GM23248 (cell line): Measurements from ENCODE around the gene ADCY5. TPM values are rescaled to one million over a fixed set of nuclear protein-coding genes. Genes with fewer than 3 reads are reported as not detected.

Source experiments
- DNase-seq: peaks from one replicate; pipeline ENCODE4 v3.0.0-alpha.2; 2015
- H2AFZ ChIP-seq: fragments of 200-600 bp; sonication (generic); 2 replicates; pipeline ENCODE4 v1.6.1; 2016; ENCODE audit warnings: antibody characterized with exemption
- H3F3A ChIP-seq: fragments of 200-600 bp; sonication (generic); 2 replicates; pipeline ENCODE4 v1.6.1; 2016; ENCODE audit warnings: mild to moderate bottlenecking, antibody characterized with exemption, mixed run types; ENCODE audit not compliant: insufficient read depth
- H3K27ac ChIP-seq: fragments of 200-600 bp; sonication (generic); 2 replicates; pipeline ENCODE4 v1.5.1; 2016; ENCODE audit warnings: mild to moderate bottlenecking
- H3K27me3 ChIP-seq: fragments of 200-600 bp; sonication (generic); replicated peaks from 2 replicates; pipeline ENCODE4 v1.6.1; 2016; ENCODE audit warnings: mild to moderate bottlenecking; ENCODE audit not compliant: insufficient read depth
- H3K36me3 ChIP-seq: fragments of 200-600 bp; sonication (generic); 2 replicates; pipeline ENCODE4 v1.6.1; 2016; ENCODE audit warnings: low read depth, mild to moderate bottlenecking
- H3K4me1 ChIP-seq: fragments of 200-600 bp; sonication (generic); 2 replicates; pipeline ENCODE4 v1.6.1; 2016; ENCODE audit warnings: mild to moderate bottlenecking; ENCODE audit not compliant: insufficient read depth
- H3K4me2 ChIP-seq: fragments of 200-600 bp; sonication (generic); one replicate; pipeline ENCODE4 v1.6.1; 2016; ENCODE audit warnings: mild to moderate bottlenecking; ENCODE audit not compliant: unreplicated experiment
- H3K4me3 ChIP-seq: fragments of 200-600 bp; sonication (generic); 2 replicates; pipeline ENCODE4 v1.5.1; 2016; ENCODE audit warnings: mild to moderate bottlenecking
- H3K79me2 ChIP-seq: fragments of 200-600 bp; sonication (generic); 2 replicates; pipeline ENCODE4 v1.6.1; 2016; ENCODE audit warnings: mild to moderate bottlenecking; ENCODE audit not compliant: insufficient read depth
- H3K9ac ChIP-seq: fragments of 200-600 bp; sonication (generic); 2 replicates; pipeline ENCODE4 v1.6.1; 2016; ENCODE audit warnings: mild to moderate bottlenecking
- H3K9me2 ChIP-seq: fragments of 200-600 bp; sonication (generic); 2 replicates; pipeline ENCODE4 v1.6.1; 2016; ENCODE audit warnings: mixed run types, mild to moderate bottlenecking, moderate library complexity; ENCODE audit not compliant: insufficient read depth
- H3K9me3 ChIP-seq: fragments of 200-600 bp; sonication (generic); one replicate; pipeline ENCODE4 v1.6.1; 2017; ENCODE audit warnings: low read depth
- H4K20me1 ChIP-seq: fragments of 200-600 bp; sonication (generic); 2 replicates; pipeline ENCODE4 v1.6.0; 2016; ENCODE audit not compliant: insufficient read depth
- EZH2 ChIP-seq: fragments of 200-600 bp; sonication (generic); IDR thresholded peaks from 2 replicates; pipeline ENCODE4 v1.6.1; 2018; ENCODE audit warnings: antibody characterized with exemption, mild to moderate bottlenecking; ENCODE audit not compliant: insufficient read depth, poor library complexity, severe bottlenecking
- EZH2phosphoT487 ChIP-seq: fragments of 200-600 bp; sonication (generic); IDR thresholded peaks from 2 replicates; pipeline ENCODE4 v1.6.1; 2018; ENCODE audit warnings: antibody characterized with exemption, moderate library complexity, mild to moderate bottlenecking, low read depth; ENCODE audit not compliant: insufficient read depth
- WGBS, 2 experiments: methylation state at CpG; one replicate each; pipeline ENCODE4 v1.1.6; 2015 to 2017; ENCODE audit warnings: low lambda C conversion rate in 2 of 2, low coverage in 1 of 2; ENCODE audit errors: missing lambda C conversion rate in 2 of 2; 5-methylcytosine and 5-hydroxymethylcytosine counted together
- in situ Hi-C: fragments of 300-500 bp; cut with MboI; formaldehyde crosslinking; loops from 2 replicates; pipeline ENCODE4 v1.15.0; 2020
- polyA plus RNA-seq: library from polyadenylated mRNA; unstranded; fragments of >200 nt; fragmentation: Nextera tagmentation; extraction: Ambion mirVana; gene quantifications from 2 replicates; pipeline ENCODE4 v1.2.1, GENCODE V29; 2016
- total RNA-seq: library from RNA; depleted of rRNA; stranded (reverse); fragments of >200 nt; shearing (Covaris generic); gene quantifications from 2 replicates; pipeline ENCODE4 v1.2.3, GENCODE V29; 2014

Gene ADCY5
- total and polyA plus RNA-seq, 2 experiments from 2014 or later, result 0.09 to 1.2 TPM

GRCh38 chr3:123397921-123398785, 50.7 kb downstream of the ADCY5 start:
- in situ Hi-C loops, result no loop called here
- Histone ChIP-seq H4K20me1 (no peaks in the 10 kb centered on the region), H3K4me2 (no peak overlapping the region), H3K27ac (no peak overlapping the region), H3F3A (no peaks in the 10 kb centered on the region), H3K9ac (no peak overlapping the region), H3K4me1 (no peaks in the 10 kb centered on the region), H3K9me2 (no peaks in the 10 kb centered on the region), H3K79me2 (no peaks in the 10 kb centered on the region), H3K27me3 (peaks cover 42% of the 10 kb centered on the region), H3K36me3 (no peaks in the 10 kb centered on the region), H3K9me3 (no peaks in the 10 kb centered on the region), H3K4me3 (no peak overlapping the region), H2AFZ (no peak overlapping the region)
- 48 to 60% methylated on average over 12 to 13 of the region's 13 CpGs for WGBS, 2 experiments
- no peak for DNase-seq
- TF ChIP-seq EZH2 (no peak), EZH2phosphoT487 (no peak)

- TF ChIP-seq EZH2phosphoT487, result no peak
- no peak for TF ChIP-seq EZH2
- H3K4me1 ChIP-seq, result no peaks in the 10 kb centered on the region
- H2AFZ ChIP-seq, result no peak overlapping the region
- WGBS, 2 experiments, result 89% methylated on average over 5 of the region's 5 CpGs
- no peaks in the 10 kb centered on the region for H3K9me3 ChIP-seq
- H3K4me2 ChIP-seq, result no peak overlapping the region
- H4K20me1 ChIP-seq, result no peaks in the 10 kb centered on the region
- H3K36me3 ChIP-seq, result no peaks in the 10 kb centered on the region
- H3F3A ChIP-seq, result no peaks in the 10 kb centered on the region
- no peak overlapping the region for H3K27ac ChIP-seq
- H3K79me2 ChIP-seq, result no peaks in the 10 kb centered on the region
- H3K4me3 ChIP-seq, result no peak overlapping the region
- in situ Hi-C loops, result no loop called here
- H3K9ac ChIP-seq, result no peak overlapping the region
- peaks cover 42% of the 10 kb centered on the region for H3K27me3 ChIP-seq
- no peak for DNase-seq
- H3K9me2 ChIP-seq, result no peaks in the 10 kb centered on the region
Observed at GRCh38 chr3:123397050-123397590, 51.8 kb downstream of the ADCY5 start.

- no peaks in the 10 kb centered on the region for H3K9me2 ChIP-seq
- no peak overlapping the region for H3K4me2 ChIP-seq
- no peaks in the 10 kb centered on the region for H3K9me3 ChIP-seq
- H3K4me1 ChIP-seq, result no peaks in the 10 kb centered on the region
- H4K20me1 ChIP-seq, result no peaks in the 10 kb centered on the region
- no peaks in the 10 kb centered on the region for H3K36me3 ChIP-seq
- peaks cover 42% of the 10 kb centered on the region for H3K27me3 ChIP-seq
- H3K79me2 ChIP-seq, result no peaks in the 10 kb centered on the region
- no peak overlapping the region for H2AFZ ChIP-seq
- in situ Hi-C loops, result no loop called here
- no peaks in the 10 kb centered on the region for H3F3A ChIP-seq
- H3K9ac ChIP-seq, result no peak overlapping the region
- no peak for DNase-seq
- no peak overlapping the region for H3K27ac ChIP-seq
- no peak overlapping the region for H3K4me3 ChIP-seq
- TF ChIP-seq EZH2phosphoT487 (no peak), EZH2 (no peak)
- 31 to 61% methylated on average over 4 to 7 of the region's 8 CpGs for WGBS, 2 experiments
Observed at GRCh38 chr3:123396171-123397049, 52.5 kb downstream of the ADCY5 start.

GRCh38 chr3:123395235-123395634, 53.7 kb downstream of the ADCY5 start:
- TF ChIP-seq EZH2phosphoT487 (no peak), EZH2 (no peak)
- H3K79me2 ChIP-seq, result no peaks in the 10 kb centered on the region
- H2AFZ ChIP-seq, result no peak overlapping the region
- no peak overlapping the region for H3K27ac ChIP-seq
- H3K27me3 ChIP-seq, result peaks cover 34% of the 10 kb centered on the region
- no peak overlapping the region for H3K4me3 ChIP-seq
- no peaks in the 10 kb centered on the region for H3K36me3 ChIP-seq
- no peaks in the 10 kb centered on the region for H3K9me2 ChIP-seq
- H3K4me1 ChIP-seq, result no peaks in the 10 kb centered on the region
- no peak overlapping the region for H3K4me2 ChIP-seq
- 75 to 82% methylated on average over 5 of the region's 5 CpGs for WGBS, 2 experiments
- no peaks in the 10 kb centered on the region for H3F3A ChIP-seq
- no peak for DNase-seq
- in situ Hi-C loops, result no loop called here
- H4K20me1 ChIP-seq, result no peaks in the 10 kb centered on the region
- H3K9me3 ChIP-seq, result no peaks in the 10 kb centered on the region
- no peak overlapping the region for H3K9ac ChIP-seq
